ENCODE measurements around the gene SSR4. TPM values are rescaled to one million over a fixed set of nuclear protein-coding genes. Genes with fewer than 3 reads are reported as not detected.

SSR4 gene
- total RNA-seq, 1 donor from 2014 or later, result 285 TPM

GRCh38 chrX:153827016-153827415 lies 32.5 kb downstream of the SSR4 start:
- H3K4me3 Mint-ChIP-seq, result no peak overlapping the region
- no peak for DNase-seq (ENCODE audit: low spot score)
- H3K9me3 Mint-ChIP-seq, result no peaks in the 10 kb centered on the region
- H3K27ac Mint-ChIP-seq, result no peak overlapping the region
- peaks cover 8% of the 10 kb centered on the region for H3K4me1 Mint-ChIP-seq (ENCODE audit: low read depth)
- intact Hi-C loops (cut with micrococcal nuclease), result loop anchor here (5.0 kb wide), 1 partner anchor 75 kb away; the partner anchor contains the start of gene AVPR2
- H3K36me3 Mint-ChIP-seq (ENCODE audit: low read depth), result no peaks in the 10 kb centered on the region
- H3K27me3 Mint-ChIP-seq (ENCODE audit: insufficient read depth), result peaks cover 29% of the 10 kb centered on the region

- no peaks in the 10 kb centered on the region for H3K9me3 Mint-ChIP-seq
- H3K27ac Mint-ChIP-seq, result no peak overlapping the region
- H3K27me3 Mint-ChIP-seq (ENCODE audit: insufficient read depth), result peaks cover 32% of the 10 kb centered on the region
- intact Hi-C loops (cut with micrococcal nuclease), result loop anchor here (5.0 kb wide), 1 partner anchor 74 kb away; the partner anchor contains the start of gene AVPR2
- H3K4me1 Mint-ChIP-seq (ENCODE audit: low read depth), result no peaks in the 10 kb centered on the region
- DNase-seq (ENCODE audit: low spot score), result no peak
- H3K4me3 Mint-ChIP-seq, result no peak overlapping the region
- no peaks in the 10 kb centered on the region for H3K36me3 Mint-ChIP-seq (ENCODE audit: low read depth)
Measured at GRCh38 chrX:153827903-153828302, 33.4 kb downstream of the SSR4 start.

GRCh38 chrX:153828308-153828707 lies 33.8 kb downstream of the SSR4 start:
- Mint-ChIP-seq H3K27ac (no peak overlapping the region), H3K9me3 (no peaks in the 10 kb centered on the region), H3K36me3 (ENCODE audit: low read depth) (no peaks in the 10 kb centered on the region), H3K27me3 (ENCODE audit: insufficient read depth) (peaks cover 32% of the 10 kb centered on the region), H3K4me3 (no peak overlapping the region), H3K4me1 (ENCODE audit: low read depth) (no peaks in the 10 kb centered on the region)
- no peak for DNase-seq (ENCODE audit: low spot score)
- intact Hi-C loops (cut with micrococcal nuclease), result loop anchor here (5.0 kb wide), 1 partner anchor 74 kb away; the partner anchor contains the start of gene AVPR2

- Mint-ChIP-seq H3K27ac (no peak overlapping the region), H3K4me1 (ENCODE audit: low read depth) (no peaks in the 10 kb centered on the region), H3K27me3 (ENCODE audit: insufficient read depth) (peaks cover 32% of the 10 kb centered on the region), H3K4me3 (no peak overlapping the region), H3K9me3 (no peaks in the 10 kb centered on the region), H3K36me3 (ENCODE audit: low read depth) (no peaks in the 10 kb centered on the region)
- DNase-seq (ENCODE audit: low spot score), result no peak
- intact Hi-C loops (cut with micrococcal nuclease), result loop anchor here (5.0 kb wide), 1 partner anchor 73 kb away; the partner anchor contains the start of gene AVPR2
Measured at GRCh38 chrX:153828723-153829548, 34.5 kb downstream of the SSR4 start.

GRCh38 chrX:153829549-153829798 lies 35.0 kb downstream of the SSR4 start:
- H3K27ac Mint-ChIP-seq, result no peak overlapping the region
- H3K9me3 Mint-ChIP-seq, result no peaks in the 10 kb centered on the region
- H3K4me3 Mint-ChIP-seq, result no peak overlapping the region
- peaks cover 32% of the 10 kb centered on the region for H3K27me3 Mint-ChIP-seq (ENCODE audit: insufficient read depth)
- H3K36me3 Mint-ChIP-seq (ENCODE audit: low read depth), result no peaks in the 10 kb centered on the region
- intact Hi-C loops (cut with micrococcal nuclease), result loop anchor here (5.0 kb wide), 1 partner anchor 73 kb away; the partner anchor contains the start of gene AVPR2
- no peak for DNase-seq (ENCODE audit: low spot score)
- no peaks in the 10 kb centered on the region for H3K4me1 Mint-ChIP-seq (ENCODE audit: low read depth)

GRCh38 chrX:153829799-153830639 lies 35.6 kb downstream of the SSR4 start, which contains the start of gene PDZD4:
TSS of gene PDZD4 (minus strand) at chrX:153830544. CDS start at chrX:153830298, 246 bp downstream.
- H3K27me3 Mint-ChIP-seq (ENCODE audit: insufficient read depth), result peaks cover 31% of the 10 kb centered on the region
- H3K36me3 Mint-ChIP-seq (ENCODE audit: low read depth), result no peaks in the 10 kb centered on the region
- H3K9me3 Mint-ChIP-seq, result no peaks in the 10 kb centered on the region
- no peak within 1 kb of the TSS for H3K4me3 Mint-ChIP-seq
- intact Hi-C loops (cut with micrococcal nuclease), result loop anchor here (5.0 kb wide), 1 partner anchor 72 kb away; the partner anchor contains the start of gene AVPR2
- H3K27ac Mint-ChIP-seq, result no peak within 1 kb of the TSS
- DNase-seq (ENCODE audit: low spot score), result no peak
- no peaks in the 10 kb centered on the region for H3K4me1 Mint-ChIP-seq (ENCODE audit: low read depth)

- Mint-ChIP-seq H3K4me1 (ENCODE audit: low read depth) (no peaks in the 10 kb centered on the region), H3K9me3 (no peaks in the 10 kb centered on the region), H3K4me3 (no peak overlapping the region), H3K27ac (no peak overlapping the region), H3K36me3 (ENCODE audit: low read depth) (no peaks in the 10 kb centered on the region), H3K27me3 (ENCODE audit: insufficient read depth) (peaks cover 27% of the 10 kb centered on the region)
- DNase-seq (ENCODE audit: low spot score), result no peak
- intact Hi-C loops (cut with micrococcal nuclease), result no loop called here
Measured at GRCh38 chrX:153830640-153831428, 36.4 kb downstream of the SSR4 start.

GRCh38 chrX:153831429-153832150 lies 37.1 kb downstream of the SSR4 start:
- no peak for DNase-seq (ENCODE audit: low spot score)
- no peaks in the 10 kb centered on the region for H3K36me3 Mint-ChIP-seq (ENCODE audit: low read depth)
- H3K27ac Mint-ChIP-seq, result no peak overlapping the region
- intact Hi-C loops (cut with micrococcal nuclease), result no loop called here
- peaks cover 27% of the 10 kb centered on the region for H3K27me3 Mint-ChIP-seq (ENCODE audit: insufficient read depth)
- H3K4me1 Mint-ChIP-seq (ENCODE audit: low read depth), result no peaks in the 10 kb centered on the region
- H3K4me3 Mint-ChIP-seq, result peak overlapping the region; percentile 22
- H3K9me3 Mint-ChIP-seq, result no peaks in the 10 kb centered on the region

- no peak overlapping the region for H3K4me3 Mint-ChIP-seq
- no peaks in the 10 kb centered on the region for H3K4me1 Mint-ChIP-seq (ENCODE audit: low read depth)
- intact Hi-C loops (cut with micrococcal nuclease), result no loop called here
- H3K27me3 Mint-ChIP-seq (ENCODE audit: insufficient read depth), result peaks cover 19% of the 10 kb centered on the region
- no peak for DNase-seq (ENCODE audit: low spot score)
- no peaks in the 10 kb centered on the region for H3K36me3 Mint-ChIP-seq (ENCODE audit: low read depth)
- no peak overlapping the region for H3K27ac Mint-ChIP-seq
- no peaks in the 10 kb centered on the region for H3K9me3 Mint-ChIP-seq
Measured at GRCh38 chrX:153832728-153833127, 38.3 kb downstream of the SSR4 start.

GRCh38 chrX:153836921-153837320 lies 42.5 kb downstream of the SSR4 start:
- H3K4me3 Mint-ChIP-seq, result no peak overlapping the region
- intact Hi-C loops (cut with micrococcal nuclease), result no loop called here
- peaks cover 16% of the 10 kb centered on the region for H3K27me3 Mint-ChIP-seq (ENCODE audit: insufficient read depth)
- no peak for DNase-seq (ENCODE audit: low spot score)
- H3K9me3 Mint-ChIP-seq, result no peaks in the 10 kb centered on the region
- no peaks in the 10 kb centered on the region for H3K36me3 Mint-ChIP-seq (ENCODE audit: low read depth)
- H3K27ac Mint-ChIP-seq, result no peak overlapping the region
- H3K4me1 Mint-ChIP-seq (ENCODE audit: low read depth), result no peaks in the 10 kb centered on the region

GRCh38 chrX:153844509-153845082 lies 50.1 kb downstream of the SSR4 start:
- intact Hi-C loops (cut with micrococcal nuclease), result no loop called here

GRCh38 chrX:153845195-153845594 lies 50.7 kb downstream of the SSR4 start:
- Mint-ChIP-seq H3K27me3 (ENCODE audit: insufficient read depth) (peaks cover 25% of the 10 kb centered on the region), H3K36me3 (ENCODE audit: low read depth) (no peaks in the 10 kb centered on the region), H3K9me3 (no peaks in the 10 kb centered on the region), H3K27ac (no peak overlapping the region), H3K4me3 (no peak overlapping the region), H3K4me1 (ENCODE audit: low read depth) (no peaks in the 10 kb centered on the region)
- no peak for DNase-seq (ENCODE audit: low spot score)
- intact Hi-C loops (cut with micrococcal nuclease), result no loop called here

More at GRCh38 chrX:153844509-153845082, 50.1 kb downstream of the SSR4 start:
- H3K9me3 Mint-ChIP-seq, result no peaks in the 10 kb centered on the region
- H3K36me3 Mint-ChIP-seq (ENCODE audit: low read depth), result no peaks in the 10 kb centered on the region
- no peak overlapping the region for H3K27ac Mint-ChIP-seq
- peaks cover 25% of the 10 kb centered on the region for H3K27me3 Mint-ChIP-seq (ENCODE audit: insufficient read depth)
- H3K4me1 Mint-ChIP-seq (ENCODE audit: low read depth), result no peaks in the 10 kb centered on the region
- DNase-seq (ENCODE audit: low spot score), result no peak
- no peak overlapping the region for H3K4me3 Mint-ChIP-seq
